ENCODE measurements around the gene NFU1. TPM values are rescaled to one million over a fixed set of nuclear protein-coding genes. Genes with fewer than 3 reads are reported as not detected.
"Not testable (repeated sequence)": the region's sequence is repeated elsewhere in the genome, so short reads cannot be mapped to it uniquely, and the experiment has no call there.

NFU1 gene
- total and polyA plus RNA-seq, 2 of the 4 experiments (the other 2 are of a cell fraction) = 24.0 to 32.4 TPM

DNA sequence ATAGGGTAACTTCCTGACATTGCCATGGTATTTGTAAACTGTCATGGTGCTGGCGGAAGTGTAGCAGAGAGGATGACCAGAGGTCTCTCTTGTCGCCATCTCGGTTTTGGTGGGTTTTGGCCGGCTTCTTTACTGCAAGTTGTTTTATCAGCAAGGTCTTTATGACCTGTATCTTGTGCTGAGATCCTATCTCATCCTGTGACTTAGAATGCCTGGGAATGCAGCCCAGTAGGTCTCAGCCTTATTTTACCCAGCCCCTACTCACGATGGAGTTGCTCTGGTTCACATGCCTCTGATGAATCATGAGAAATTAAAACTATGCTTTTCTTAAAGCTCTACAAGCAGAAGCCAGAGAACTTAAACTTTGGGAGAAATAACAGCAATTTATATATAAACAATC is 12.7 kb upstream of the NFU1 start:
- Histone ChIP-seq H2AK5ac (ENCODE audit: low read depth, low read length) (no peak overlapping the region), H3K9me1 (ENCODE audit: insufficient read depth, low read length) (no peaks in the 10 kb centered on the region), H4K20me1 (ENCODE audit: insufficient read depth, low read length) (no peaks in the 10 kb centered on the region), H2BK15ac (ENCODE audit: low read depth, low read length) (no peak overlapping the region), H2AK9ac (replicated peaks; ENCODE audit: low read depth, low read length, poor library complexity) (no peak overlapping the region), H3K14ac (replicated peaks; ENCODE audit: low read depth, low read length) (no peak overlapping the region), H2BK20ac (ENCODE audit: low read depth, low read length) (no peak overlapping the region), H3K18ac (ENCODE audit: low read depth, low read length) (no peak overlapping the region), H3K9me3 (ENCODE audit: control insufficient read depth, insufficient read depth, low read length) (no peaks in the 10 kb centered on the region), H3K23ac (ENCODE audit: low read depth, low read length) (no peak overlapping the region), H2AFZ (replicated peaks; ENCODE audit: low read length, poor library complexity) (no peak overlapping the region), H3K79me1 (ENCODE audit: low read depth in 1 of 2, low read length in 2 of 2) (no peaks in the 10 kb centered on the region), H3K27me3 (ENCODE audit: control insufficient read depth, insufficient read depth, low read length) (no peaks in the 10 kb centered on the region), H3K4me1 (ENCODE audit: control insufficient read depth, insufficient read depth, low read length) (no peaks in the 10 kb centered on the region), H3K4ac (ENCODE audit: low read depth, low read length) (no peak overlapping the region), H3K56ac (ENCODE audit: extremely low read depth, insufficient read depth, low read length) (no peak overlapping the region), H3K9ac (ENCODE audit: low read depth, low read length) (no peak overlapping the region), H3K4me2 (ENCODE audit: low read depth, low read length) (no peak overlapping the region), H4K91ac (ENCODE audit: insufficient read depth, low read depth, low read length) (no peak overlapping the region), H3K4me3 (ENCODE audit: insufficient read depth, low read depth, low read length) (no peak overlapping the region), H3K36me3 (ENCODE audit: control insufficient read depth, insufficient read depth, low read length) (no peaks in the 10 kb centered on the region), H2BK120ac (ENCODE audit: low read depth, low read length) (no peak overlapping the region), H4K5ac (ENCODE audit: low read depth, low read length) (no peak overlapping the region), H2BK5ac (ENCODE audit: low read depth, low read length, poor library complexity, severe bottlenecking) (no peak overlapping the region), H4K8ac (ENCODE audit: low read depth in 2 of 2, low read length in 2 of 2) (no peak overlapping the region), H3K27ac (ENCODE audit: insufficient read depth, low read length) (no peak overlapping the region)
- 100% methylated on average over 1 of the region's 5 CpGs; no CpG with 5 or more reads in 1 of the 2 experiments for WGBS, 2 experiments (ENCODE audit: extremely low coverage in 2 of 2, insufficient read length in 1 of 2)
- ChIA-PET POLR2A (ENCODE audit: unreplicated experiment) (no interaction called here), CTCF (interaction anchor here (1.9 kb wide), 1 partner anchor 13 kb away, joined by 6 read pairs; the partner anchor contains the start of gene NFU1)
- no TSS peak for BruUV-seq (replicated peaks)
- peak; percentile 62 for DNase-seq
- in situ Hi-C loops (cut with MboI; ENCODE audit: low sequenced_read_pairs) = no loop called here
- dilution Hi-C loops (cut with HindIII; ENCODE audit: low sequenced_read_pairs, unreplicated experiment) = no loop called here
- ATAC-seq (ENCODE audit: low read depth) = peak; percentile 49
- intact Hi-C loops (cut with micrococcal nuclease) = no loop called here
- TF ChIP-seq MAFK (IDR thresholded peaks at IDR 0.05; ENCODE audit: low read depth, low read length) (no peak), POLR2A (IDR thresholded peaks at IDR 0.05; ENCODE audit: low read depth, low read length) (no peak)

DNA sequence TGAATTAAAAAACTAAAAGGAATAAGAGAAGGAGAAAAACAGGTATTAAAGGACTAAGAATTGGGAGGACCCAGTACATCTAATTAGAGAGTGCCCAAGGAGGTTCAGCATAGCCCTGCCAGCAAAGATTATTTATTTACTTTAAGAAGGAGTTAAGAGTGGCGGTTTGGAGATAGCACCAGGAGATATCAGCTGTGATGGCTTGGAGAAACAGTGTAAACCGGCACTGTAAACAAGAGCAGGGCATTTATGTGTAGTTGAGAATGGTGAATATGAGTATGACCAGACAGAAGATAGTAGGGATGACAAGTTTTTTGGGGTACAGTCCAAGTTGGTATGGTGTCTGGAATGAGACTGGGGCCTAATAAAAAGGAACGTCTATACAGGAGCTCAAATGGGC is 6.4 kb upstream of the NFU1 start:
- H4K5ac ChIP-seq (ENCODE audit: low read depth, low read length); H2AFZ ChIP-seq (replicated peaks; ENCODE audit: low read length, poor library complexity); dilution Hi-C loops (cut with HindIII; ENCODE audit: low sequenced_read_pairs, unreplicated experiment); H3K4ac ChIP-seq (ENCODE audit: low read depth, low read length); H2AK5ac ChIP-seq (ENCODE audit: low read depth, low read length); H3K4me2 ChIP-seq (ENCODE audit: low read depth, low read length); in situ Hi-C loops (cut with MboI; ENCODE audit: low sequenced_read_pairs); CTCF ChIA-PET; H3K9me3 ChIP-seq (ENCODE audit: control insufficient read depth, insufficient read depth, low read length); POLR2A ChIA-PET (ENCODE audit: unreplicated experiment); H2BK5ac ChIP-seq (ENCODE audit: low read depth, low read length, poor library complexity, severe bottlenecking); H3K36me3 ChIP-seq (ENCODE audit: control insufficient read depth, insufficient read depth, low read length); intact Hi-C loops (cut with micrococcal nuclease); DNase-seq; H3K56ac ChIP-seq (ENCODE audit: extremely low read depth, insufficient read depth, low read length); H4K91ac ChIP-seq (ENCODE audit: insufficient read depth, low read depth, low read length); H2BK20ac ChIP-seq (ENCODE audit: low read depth, low read length); H3K14ac ChIP-seq (replicated peaks; ENCODE audit: low read depth, low read length); H3K18ac ChIP-seq (ENCODE audit: low read depth, low read length); H3K4me1 ChIP-seq (ENCODE audit: control insufficient read depth, insufficient read depth, low read length); H2BK15ac ChIP-seq (ENCODE audit: low read depth, low read length); BruUV-seq (replicated peaks); H2BK120ac ChIP-seq (ENCODE audit: low read depth, low read length); H3K4me3 ChIP-seq (ENCODE audit: insufficient read depth, low read depth, low read length); H3K79me1 ChIP-seq (ENCODE audit: low read depth in 1 of 2, low read length in 2 of 2); H3K9ac ChIP-seq (ENCODE audit: low read depth, low read length); H3K23ac ChIP-seq (ENCODE audit: low read depth, low read length); H3K9me1 ChIP-seq (ENCODE audit: insufficient read depth, low read length); H3K27me3 ChIP-seq (ENCODE audit: control insufficient read depth, insufficient read depth, low read length); H4K20me1 ChIP-seq (ENCODE audit: insufficient read depth, low read length); H3K27ac ChIP-seq (ENCODE audit: insufficient read depth, low read length); ATAC-seq (ENCODE audit: low read depth); H2AK9ac ChIP-seq (replicated peaks; ENCODE audit: low read depth, low read length, poor library complexity); H4K8ac ChIP-seq (ENCODE audit: low read depth in 2 of 2, low read length in 2 of 2): not testable (repeated sequence)
- 34% methylated on average over 2 of the region's 3 CpGs; no CpG with 5 or more reads in 1 of the 2 experiments for WGBS, 2 experiments (ENCODE audit: extremely low coverage in 2 of 2, insufficient read length in 1 of 2)
